NOMO-1 treated with DMSO at 0.1 percent for 48 hours (cell line): ENCODE data around the gene TET2.
"Not testable (repeated sequence)": the region's sequence is repeated elsewhere in the genome, so short reads cannot be mapped to it uniquely, and the experiment has no call there.

Source experiments
- DNase-seq: peaks from one replicate; lab custom pipeline; 2025; ENCODE audit not compliant: unreplicated experiment; lab: John Stamatoyannopoulos, UW

The TET2 gene

GRCh38 chr4:105281124-105281415 is 134.4 kb downstream of the TET2 start:
- no peak for DNase-seq

GRCh38 chr4:105282489-105282888 is 135.8 kb downstream of the TET2 start:
- no peak for DNase-seq

GRCh38 chr4:105283501-105283900 is 136.8 kb downstream of the TET2 start:
- no peak for DNase-seq

- DNase-seq, result no peak
Observed at GRCh38 chr4:105288121-105288520, 141.4 kb downstream of the TET2 start.

DNA sequence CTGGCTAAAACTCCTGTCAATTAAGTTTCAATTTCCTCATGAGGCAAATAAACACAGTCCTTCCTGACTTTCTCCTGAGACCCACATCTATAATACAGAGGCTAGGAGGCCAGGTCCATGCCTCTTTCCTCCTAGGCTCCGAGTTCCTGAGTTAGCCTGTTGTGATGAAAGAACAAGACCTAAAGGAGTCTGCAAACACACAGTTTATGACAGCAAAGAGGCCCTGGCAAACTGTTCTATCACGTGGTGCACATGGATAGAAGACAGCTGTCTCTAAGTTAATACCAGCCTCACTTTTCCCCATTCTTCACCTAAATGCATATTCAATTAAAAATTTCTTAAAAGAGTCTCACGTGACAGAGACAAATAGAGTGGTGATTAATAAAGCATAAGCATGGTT is 145.2 kb downstream of the TET2 start:
- DNase-seq, result no peak

GRCh38 chr4:105293360-105293759 is 146.7 kb downstream of the TET2 start:
- peak; percentile 54 for DNase-seq

GRCh38 chr4:105296672-105297071 is 150.0 kb downstream of the TET2 start:
- DNase-seq, result no peak

DNA sequence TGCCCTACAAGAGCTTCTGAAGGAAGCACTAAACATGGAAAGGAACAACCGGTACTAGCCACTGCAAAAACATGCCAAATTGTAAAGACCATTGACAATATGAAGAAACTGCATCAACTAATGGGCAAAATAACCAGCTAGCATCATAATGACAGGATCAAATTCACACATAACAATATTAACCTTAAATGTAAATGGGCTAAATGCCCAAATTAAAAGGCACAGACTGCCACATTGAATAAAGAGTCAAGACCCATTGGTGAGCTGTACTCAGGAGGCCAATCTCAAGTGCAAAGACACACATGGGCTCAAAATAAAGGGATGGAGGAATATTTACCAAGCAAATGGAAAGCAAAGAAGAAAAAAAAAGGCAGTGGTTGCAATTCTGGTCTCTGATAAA is 152.4 kb downstream of the TET2 start:
- not testable (repeated sequence) for DNase-seq

- no peak for DNase-seq
Observed at GRCh38 chr4:105304085-105304484, 157.4 kb downstream of the TET2 start.

GRCh38 chr4:105305019-105305836 is 158.6 kb downstream of the TET2 start:
- peak; percentile 46 for DNase-seq

DNA sequence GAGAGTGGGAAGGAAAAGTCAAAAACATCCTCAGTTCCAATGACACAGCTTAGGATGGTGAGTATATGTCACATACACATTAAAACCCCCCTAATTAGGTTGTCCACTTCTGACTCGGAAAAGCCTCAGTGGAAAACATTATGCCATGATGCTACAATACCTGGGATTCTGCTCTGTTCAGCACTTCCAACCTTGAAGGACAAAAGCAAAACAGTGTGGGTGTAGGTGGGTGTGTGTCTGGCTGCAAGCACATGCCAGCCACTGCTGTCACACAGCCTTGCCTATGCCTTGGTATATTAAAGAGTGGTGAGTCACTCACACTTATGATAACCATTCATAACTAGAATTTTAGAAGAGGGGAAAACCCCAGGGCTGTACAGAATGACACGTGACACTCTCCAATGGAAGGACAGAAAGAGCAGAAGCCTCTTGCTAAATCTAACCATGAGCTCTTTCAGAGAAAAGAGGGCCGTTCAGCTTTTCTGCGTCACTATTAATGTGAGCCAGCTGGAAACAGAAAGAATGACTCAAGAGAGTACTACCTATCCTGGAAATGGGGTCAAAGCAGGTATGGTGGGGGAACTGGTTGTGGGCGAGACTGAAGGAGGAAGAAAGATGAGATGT is 159.6 kb downstream of the TET2 start:
- DNase-seq, result no peak

DNA sequence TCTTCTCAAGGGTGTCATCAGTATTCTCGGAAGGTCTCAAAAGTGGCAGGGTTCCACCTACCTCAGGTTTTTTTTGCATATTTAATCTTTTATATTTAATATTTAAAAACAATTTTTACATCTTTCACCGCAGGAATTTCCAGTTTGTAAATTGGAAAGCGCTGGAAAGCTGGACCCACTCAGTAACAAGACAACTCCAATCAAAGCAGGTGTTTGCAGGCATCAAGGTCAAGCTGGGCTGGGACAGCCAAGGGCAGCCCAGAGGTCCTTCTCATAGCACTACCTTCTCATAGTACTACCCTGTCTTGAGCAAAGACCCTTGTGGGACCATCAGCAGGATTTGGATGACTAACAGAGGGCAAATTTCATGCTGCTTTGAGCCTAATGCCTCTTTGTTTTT is 160.1 kb downstream of the TET2 start:
- DNase-seq, result no peak

DNA sequence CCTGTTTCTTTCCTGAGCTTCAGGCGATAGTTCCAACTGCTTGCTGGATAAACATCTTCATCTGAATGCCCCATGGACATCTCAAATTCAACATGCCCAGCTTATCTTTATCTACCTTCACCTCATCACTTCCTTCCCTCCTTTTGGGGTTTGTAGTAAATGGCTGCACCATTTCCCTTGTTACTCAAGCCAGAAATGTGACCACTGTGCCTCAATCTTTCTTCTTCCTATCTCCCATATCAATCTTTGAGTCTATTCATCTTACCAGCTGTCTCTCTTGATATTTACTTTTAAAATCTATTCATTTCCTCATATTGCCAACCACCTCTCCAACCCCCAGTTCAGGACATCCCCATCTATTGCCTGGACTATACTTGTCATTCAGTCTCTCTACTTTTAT is 171.8 kb downstream of the TET2 start:
- no peak for DNase-seq

DNA sequence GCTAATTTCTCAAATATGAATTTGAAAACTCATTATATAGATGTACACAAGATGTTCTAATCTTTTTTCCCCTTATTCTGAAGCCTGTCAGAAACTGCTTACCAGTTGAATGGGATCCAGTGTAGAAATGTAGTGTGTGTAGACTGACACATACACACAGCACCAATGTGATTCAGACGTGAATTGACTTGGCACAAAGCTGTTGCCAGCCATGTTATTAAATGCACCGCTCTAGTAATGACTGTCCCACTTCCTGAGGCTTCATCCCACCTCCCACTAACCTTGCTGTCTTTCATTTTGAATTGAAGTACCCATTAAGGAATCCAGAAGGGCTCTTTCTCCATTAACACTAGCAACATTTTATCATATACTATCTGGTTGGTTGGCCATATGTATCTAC is 180.5 kb downstream of the TET2 start:
- no peak for DNase-seq

GRCh38 chr4:105327956-105328355 is 181.3 kb downstream of the TET2 start:
- no peak for DNase-seq

GRCh38 chr4:105329081-105329480 is 182.4 kb downstream of the TET2 start:
- DNase-seq, result no peak
